SIG-M5 (cell line): ENCODE measurements around the gene PPHLN1.
A peak's percentile ranks its signal among the peaks of the same experiment; 100 is the strongest.

Experiments used
- DNase-seq: peaks from one replicate; lab custom pipeline; 2025; lab: John Stamatoyannopoulos, UW

Gene PPHLN1

GRCh38 chr12:42325653-42326474 lies at the start of gene PPHLN1, which contains the start of gene ZCRB1:
Gene PPHLN1, plus strand, starts transcription at chr12:42326167. Its CDS starts 9,736 bp downstream, at chr12:42335903.
Gene ZCRB1, minus strand, starts transcription at chr12:42326094. Its CDS starts 1,992 bp downstream, at chr12:42324102.
- DNase-seq = peak; percentile 30

- DNase-seq = no peak
These were observed 48.4 kb upstream of the PPHLN1 start for GRCh38 chr12:42277396-42278127.

- no peak for DNase-seq
These were observed 47.8 kb upstream of the PPHLN1 start for GRCh38 chr12:42278128-42278510.

- no peak for DNase-seq
These were observed 44.7 kb upstream of the PPHLN1 start for GRCh38 chr12:42281278-42281677.

- DNase-seq = no peak
These were observed 44.1 kb upstream of the PPHLN1 start for GRCh38 chr12:42281844-42282243.

GRCh38 chr12:42282294-42282693 lies 43.7 kb upstream of the PPHLN1 start:
- DNase-seq = no peak

DNA sequence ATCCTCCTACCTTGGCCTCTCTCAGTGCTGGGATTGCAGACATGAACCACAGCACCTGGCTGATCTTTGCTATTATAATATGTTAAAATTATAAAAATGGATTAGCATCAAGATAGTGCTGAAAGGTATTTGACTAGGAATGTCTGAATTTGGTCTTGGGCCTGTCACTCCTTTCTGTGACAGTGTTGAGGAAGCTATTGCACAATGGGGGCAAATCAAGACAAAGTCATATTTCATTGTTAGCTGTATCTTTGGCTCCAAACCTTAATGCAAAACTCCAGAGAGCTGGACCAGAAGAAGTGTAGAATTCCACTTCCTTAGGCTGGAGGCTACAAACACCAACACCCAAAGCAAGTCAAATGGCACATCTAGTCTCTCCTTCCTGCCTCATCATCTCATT lies 42.2 kb upstream of the PPHLN1 start:
- DNase-seq = no peak

DNA sequence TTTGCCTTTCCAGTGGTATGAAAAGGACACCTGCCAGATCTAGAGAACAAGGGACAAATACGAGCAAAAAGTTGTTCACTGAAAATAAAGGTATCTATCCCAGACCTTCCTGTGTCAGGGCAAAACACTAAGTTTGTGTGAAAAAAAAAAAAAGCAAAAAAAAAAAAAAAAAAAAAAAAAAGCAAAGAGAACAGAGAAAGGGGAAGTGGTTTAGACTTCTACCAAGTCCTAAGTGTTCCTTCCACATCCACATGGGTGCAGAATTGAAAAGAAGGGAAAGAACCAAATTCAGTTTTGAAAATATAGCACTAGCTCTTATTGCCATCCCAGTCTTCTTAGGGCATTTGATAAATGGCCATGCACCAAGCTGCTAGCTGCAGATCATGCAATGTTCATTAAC lies 41.8 kb upstream of the PPHLN1 start:
- DNase-seq = no peak

GRCh38 chr12:42284876-42285275 lies 41.1 kb upstream of the PPHLN1 start:
- DNase-seq = no peak

- no peak for DNase-seq
These were observed 40.5 kb upstream of the PPHLN1 start for GRCh38 chr12:42285431-42285830.

GRCh38 chr12:42286741-42287140 lies 39.2 kb upstream of the PPHLN1 start:
- no peak for DNase-seq

- no peak for DNase-seq
These were observed 37.4 kb upstream of the PPHLN1 start for GRCh38 chr12:42288544-42288943.

DNA sequence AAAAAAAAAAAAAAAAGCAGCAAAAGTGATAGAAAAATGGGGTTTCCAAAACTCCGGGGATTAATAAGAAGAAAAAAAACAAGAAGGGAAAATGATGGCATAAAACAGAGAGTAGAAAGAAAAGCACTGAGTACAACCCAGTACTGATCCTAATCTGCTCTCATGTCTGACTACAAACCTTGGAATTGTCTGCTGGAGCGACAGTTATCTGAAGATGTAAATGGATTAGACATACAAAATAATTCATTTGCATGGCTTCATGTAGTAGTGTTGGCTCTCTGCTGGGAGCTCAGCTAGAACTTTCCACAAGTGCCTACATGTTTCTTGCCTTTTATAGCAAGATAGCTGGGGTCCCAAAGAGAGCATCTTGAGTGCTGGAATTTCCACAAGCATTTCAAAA lies 34.3 kb upstream of the PPHLN1 start:
- no peak for DNase-seq

GRCh38 chr12:42296503-42297109 lies 29.4 kb upstream of the PPHLN1 start:
- no peak for DNase-seq

GRCh38 chr12:42298887-42299286 lies 27.1 kb upstream of the PPHLN1 start:
- no peak for DNase-seq

DNA sequence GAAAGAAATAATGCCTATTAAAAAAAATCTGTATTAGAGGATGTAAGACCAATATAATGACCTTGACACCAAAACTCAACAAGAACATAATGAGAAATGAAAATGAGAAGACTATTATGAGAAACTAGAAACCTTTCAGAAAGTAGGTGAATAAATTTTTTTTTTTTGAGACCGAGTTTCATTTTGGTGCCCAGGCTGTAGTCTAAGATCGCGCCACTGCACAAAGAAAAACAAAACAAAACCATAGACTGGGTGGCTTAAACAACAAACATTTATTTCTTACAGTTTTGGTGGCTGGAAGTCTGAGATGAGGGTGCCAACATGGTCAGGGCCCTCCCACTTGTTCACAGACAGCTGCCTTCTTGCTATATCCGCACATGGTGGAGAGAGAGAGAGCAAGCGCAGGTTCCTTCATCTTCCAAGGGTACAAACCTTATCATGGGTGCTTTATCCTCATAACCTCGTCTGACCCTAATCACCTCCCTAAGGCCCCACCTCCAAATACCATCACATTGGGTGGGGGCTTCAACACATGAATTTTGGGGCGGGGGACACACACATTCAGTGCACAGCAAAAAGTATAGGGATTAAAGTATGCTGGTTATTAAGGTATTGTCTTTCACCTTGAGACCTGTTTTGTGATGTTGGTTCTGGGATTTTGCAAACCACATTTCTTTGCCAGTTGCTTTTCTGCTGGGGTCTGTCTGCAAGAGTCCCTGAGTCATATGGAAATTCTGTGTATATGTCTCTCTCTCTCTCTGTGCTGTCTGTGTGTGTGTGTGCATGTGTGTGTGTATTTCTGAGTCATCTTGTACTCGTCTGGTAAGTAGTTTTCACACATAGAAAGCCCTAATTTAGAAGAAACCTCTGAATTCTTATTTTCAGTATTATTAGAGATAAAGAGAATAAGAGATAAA lies 26.3 kb upstream of the PPHLN1 start:
- DNase-seq = no peak

GRCh38 chr12:42306297-42306696 lies 19.7 kb upstream of the PPHLN1 start:
- no peak for DNase-seq

- DNase-seq = no peak
These were observed 17.6 kb upstream of the PPHLN1 start for GRCh38 chr12:42308390-42308789.

- no peak for DNase-seq
These were observed 16.0 kb upstream of the PPHLN1 start for GRCh38 chr12:42309996-42310395.

DNA sequence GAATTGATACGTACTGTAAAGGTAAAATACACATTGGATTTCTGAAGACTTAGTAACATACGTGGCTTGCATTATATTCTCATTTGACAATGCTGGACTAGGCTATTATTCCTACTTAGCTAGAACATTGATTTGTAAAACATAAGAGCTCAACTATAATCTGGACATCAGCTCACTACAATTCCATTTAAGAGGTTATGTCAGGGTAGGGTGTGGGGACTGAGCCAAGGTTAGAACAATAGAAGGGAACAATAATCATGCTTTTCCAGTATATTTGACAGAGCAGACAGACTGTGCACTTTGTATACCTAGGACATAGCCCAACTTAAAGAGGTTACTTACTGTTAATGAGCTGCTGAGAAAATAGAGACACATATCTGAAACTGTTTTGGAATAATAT lies 10.9 kb upstream of the PPHLN1 start:
- no peak for DNase-seq

- no peak for DNase-seq
These were observed 5.2 kb upstream of the PPHLN1 start for GRCh38 chr12:42320796-42321195.

- DNase-seq = no peak
These were observed 3.4 kb upstream of the PPHLN1 start for GRCh38 chr12:42322567-42322966.
